ENCODE results near the gene ERP27. TPM values are rescaled to one million over a fixed set of nuclear protein-coding genes. Genes with fewer than 3 reads are reported as not detected.

Gene ERP27
- total RNA-seq, 1 donor from 2014 or later: 1.0 TPM

- no peak overlapping the region for H2AFZ ChIP-seq (ENCODE audit: low read depth, low read length)
- no peak overlapping the region for H3K4me3 Mint-ChIP-seq (ENCODE audit: unreplicated experiment)
- no peak for DNase-seq (ENCODE audit: low read depth)
- FAIRE-seq: no peak
- peaks cover under 1% of the 10 kb centered on the region for H3K4me1 Mint-ChIP-seq (ENCODE audit: low read depth, unreplicated experiment)
- H3K9ac ChIP-seq (ENCODE audit: low read length): no peak overlapping the region
- H4K20me1 ChIP-seq (ENCODE audit: insufficient read depth, low read length): no peaks in the 10 kb centered on the region
- H3K27ac ChIP-seq (ENCODE audit: low read depth, low read length): no peak overlapping the region
- H3K36me3 Mint-ChIP-seq (ENCODE audit: low read depth, unreplicated experiment): no peaks in the 10 kb centered on the region
- H3K27me3 ChIP-seq (ENCODE audit: insufficient read depth, low read length): no peaks in the 10 kb centered on the region
- H3K9me3 ChIP-seq (ENCODE audit: insufficient read depth, low read depth, low read length): no peaks in the 10 kb centered on the region
- H3K36me3 ChIP-seq (ENCODE audit: insufficient read depth, low read length): no peaks in the 10 kb centered on the region
- no peaks in the 10 kb centered on the region for H3K4me1 ChIP-seq (ENCODE audit: insufficient read depth, low read length)
- no peaks in the 10 kb centered on the region for H3K79me2 ChIP-seq (ENCODE audit: insufficient read depth, low read length)
- no peaks in the 10 kb centered on the region for H3K27me3 Mint-ChIP-seq (ENCODE audit: low read depth, unreplicated experiment)
- TF ChIP-seq EZH2 (IDR thresholded peaks at IDR 0.05; ENCODE audit: insufficient read depth, low read length): no peak
- TF ChIP-seq CTCF (IDR thresholded peaks at IDR 0.05; ENCODE audit: insufficient read depth, low read depth, low read length): no peak
- no peak overlapping the region for H3K4me3 ChIP-seq (ENCODE audit: insufficient read depth, low read depth, low read length)
- no peak overlapping the region for H3K27ac Mint-ChIP-seq (ENCODE audit: unreplicated experiment)
- H3K9me3 Mint-ChIP-seq (ENCODE audit: unreplicated experiment): peaks cover 2% of the 10 kb centered on the region
- no peak overlapping the region for H3K4me2 ChIP-seq (ENCODE audit: low read length)
Observed at GRCh38 chr12:14904854-14905253, 33.5 kb downstream of the ERP27 start.

- Histone ChIP-seq H3K79me2 (ENCODE audit: insufficient read depth, low read length) (no peaks in the 10 kb centered on the region), H3K36me3 (ENCODE audit: insufficient read depth, low read length) (no peaks in the 10 kb centered on the region), H4K20me1 (ENCODE audit: insufficient read depth, low read length) (no peaks in the 10 kb centered on the region), H2AFZ (ENCODE audit: low read depth, low read length) (no peak overlapping the region), H3K4me1 (ENCODE audit: insufficient read depth, low read length) (no peaks in the 10 kb centered on the region), H3K4me2 (ENCODE audit: low read length) (no peak overlapping the region), H3K9ac (ENCODE audit: low read length) (no peak overlapping the region), H3K27ac (ENCODE audit: low read depth, low read length) (no peak overlapping the region), H3K27me3 (ENCODE audit: insufficient read depth, low read length) (no peaks in the 10 kb centered on the region), H3K9me3 (ENCODE audit: insufficient read depth, low read depth, low read length) (no peaks in the 10 kb centered on the region), H3K4me3 (ENCODE audit: insufficient read depth, low read depth, low read length) (no peak overlapping the region)
- Mint-ChIP-seq H3K27me3 (ENCODE audit: low read depth, unreplicated experiment) (no peaks in the 10 kb centered on the region), H3K4me3 (ENCODE audit: unreplicated experiment) (no peak overlapping the region), H3K36me3 (ENCODE audit: low read depth, unreplicated experiment) (no peaks in the 10 kb centered on the region), H3K4me1 (ENCODE audit: low read depth, unreplicated experiment) (no peaks in the 10 kb centered on the region), H3K27ac (ENCODE audit: unreplicated experiment) (peak overlapping the region; percentile 60), H3K9me3 (ENCODE audit: unreplicated experiment) (peaks cover 2% of the 10 kb centered on the region)
- DNase-seq (ENCODE audit: low read depth): no peak
- FAIRE-seq: no peak
- no peak for TF ChIP-seq EZH2 (IDR thresholded peaks at IDR 0.05; ENCODE audit: insufficient read depth, low read length)
- TF ChIP-seq CTCF (IDR thresholded peaks at IDR 0.05; ENCODE audit: insufficient read depth, low read depth, low read length): no peak
Observed at GRCh38 chr12:14903386-14904098, 34.8 kb downstream of the ERP27 start.

GRCh38 chr12:14902465-14902864 lies 35.9 kb downstream of the ERP27 start:
- Mint-ChIP-seq H3K4me3 (ENCODE audit: unreplicated experiment) (no peak overlapping the region), H3K9me3 (ENCODE audit: unreplicated experiment) (peaks cover 2% of the 10 kb centered on the region), H3K36me3 (ENCODE audit: low read depth, unreplicated experiment) (no peaks in the 10 kb centered on the region), H3K27ac (ENCODE audit: unreplicated experiment) (no peak overlapping the region), H3K4me1 (ENCODE audit: low read depth, unreplicated experiment) (no peaks in the 10 kb centered on the region), H3K27me3 (ENCODE audit: low read depth, unreplicated experiment) (no peaks in the 10 kb centered on the region)
- Histone ChIP-seq H3K36me3 (ENCODE audit: insufficient read depth, low read length) (no peaks in the 10 kb centered on the region), H3K4me2 (ENCODE audit: low read length) (no peak overlapping the region), H3K4me3 (ENCODE audit: insufficient read depth, low read depth, low read length) (no peak overlapping the region), H3K9ac (ENCODE audit: low read length) (no peak overlapping the region), H3K9me3 (ENCODE audit: insufficient read depth, low read depth, low read length) (no peaks in the 10 kb centered on the region), H4K20me1 (ENCODE audit: insufficient read depth, low read length) (no peaks in the 10 kb centered on the region), H3K27me3 (ENCODE audit: insufficient read depth, low read length) (no peaks in the 10 kb centered on the region), H3K27ac (ENCODE audit: low read depth, low read length) (no peak overlapping the region), H3K79me2 (ENCODE audit: insufficient read depth, low read length) (no peaks in the 10 kb centered on the region), H3K4me1 (ENCODE audit: insufficient read depth, low read length) (no peaks in the 10 kb centered on the region), H2AFZ (ENCODE audit: low read depth, low read length) (no peak overlapping the region)
- TF ChIP-seq EZH2 (IDR thresholded peaks at IDR 0.05; ENCODE audit: insufficient read depth, low read length): no peak
- TF ChIP-seq CTCF (IDR thresholded peaks at IDR 0.05; ENCODE audit: insufficient read depth, low read depth, low read length): no peak
- no peak for FAIRE-seq
- no peak for DNase-seq (ENCODE audit: low read depth)

All from astrocyte (in vitro differentiated cells and primary cell).